ENCODE data around the gene CBARP. TPM values are rescaled to one million over a fixed set of nuclear protein-coding genes. Genes with fewer than 3 reads are reported as not detected.
A peak's percentile ranks its signal among the peaks of the same experiment; 100 is the strongest.

The CBARP gene
- total and polyA plus RNA-seq, 9 of the 15 experiments (the other 6 are each of a cell fraction or from before 2014, with no cell fraction given): 0.03 to 8.9 (median 1.2) TPM; not detected in 1

DNA sequence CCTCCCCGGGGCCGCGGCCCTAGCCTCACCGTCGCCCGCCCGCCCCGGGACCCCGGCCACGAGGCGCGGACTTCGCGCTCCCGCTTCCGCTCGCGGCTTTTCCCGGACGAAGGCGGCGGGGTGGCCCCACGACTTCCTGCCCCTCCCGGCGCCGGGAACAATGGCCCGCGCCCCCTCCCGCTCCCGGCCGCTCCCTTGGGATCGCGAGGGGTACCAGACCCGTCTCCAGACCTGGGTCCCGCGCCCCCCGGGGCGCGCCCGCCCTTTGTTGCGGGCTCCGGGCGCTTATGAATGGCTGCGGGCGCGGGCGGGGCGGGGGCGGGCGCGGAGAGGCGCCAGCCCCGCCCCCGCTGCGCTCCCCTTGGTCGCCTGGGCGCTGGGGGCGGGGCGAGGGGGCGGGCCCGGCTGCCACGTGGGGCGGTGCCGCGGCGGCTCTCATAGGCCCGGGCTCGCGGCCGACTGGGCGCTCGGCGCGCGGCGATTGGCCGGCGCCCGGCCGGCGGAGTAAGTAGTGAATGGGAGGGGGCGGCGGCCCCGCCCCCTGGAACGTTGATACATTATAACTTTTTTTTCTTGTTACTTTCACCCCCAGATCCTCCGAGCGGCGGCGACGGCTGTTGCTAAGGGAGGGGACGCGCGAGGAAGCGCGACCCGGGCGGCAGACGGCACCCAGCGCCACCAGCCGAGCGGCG is 11.6 kb upstream of the CBARP start (continued):
- TF ChIP-seq E2F6 (IDR thresholded peaks at IDR 0.05; ENCODE audit: borderline replicate concordance in 1 of 2, extremely low read depth in 1 of 2, insufficient read depth in 1 of 2, insufficient read length in 1 of 2, low read depth in 1 of 2, low read length in 1 of 2, poor library complexity in 1 of 2, severe bottlenecking in 1 of 2) (peak; percentile 84 to 99), ETV1 (tag; conservative IDR thresholded peaks at IDR 0.05; ENCODE audit: low read depth) (no peak), ZNF507 (tag; conservative IDR thresholded peaks at IDR 0.05) (no peak), SMAD4 (CRISPR knock-in tag; conservative IDR thresholded peaks at IDR 0.05) (0 out of 2 replicates have a peak, but pooled peaks have one; percentile 13), ZNF655 (CRISPR knock-in tag; IDR thresholded peaks at IDR 0.05) (no peak), L3MBTL2 (IDR thresholded peaks at IDR 0.05) (peak; percentile 96), SIN3A (IDR thresholded peaks at IDR 0.05; ENCODE audit: borderline replicate concordance in 2 of 2, control insufficient read depth in 1 of 2, low read depth in 2 of 2, low read length in 2 of 2) (peak; percentile 40 to 83; a peak in 2 of 4 replicates), LCOR (CRISPR knock-in tag; IDR thresholded peaks at IDR 0.05) (peak; percentile 47; the same call in 1 of the 2 replicates), SP2 (IDR thresholded peaks at IDR 0.05; ENCODE audit: extremely low read depth, low read depth, low read length, poor library complexity, severe bottlenecking) (peak; percentile 29)
- TF ChIP-seq, protein P1, sequence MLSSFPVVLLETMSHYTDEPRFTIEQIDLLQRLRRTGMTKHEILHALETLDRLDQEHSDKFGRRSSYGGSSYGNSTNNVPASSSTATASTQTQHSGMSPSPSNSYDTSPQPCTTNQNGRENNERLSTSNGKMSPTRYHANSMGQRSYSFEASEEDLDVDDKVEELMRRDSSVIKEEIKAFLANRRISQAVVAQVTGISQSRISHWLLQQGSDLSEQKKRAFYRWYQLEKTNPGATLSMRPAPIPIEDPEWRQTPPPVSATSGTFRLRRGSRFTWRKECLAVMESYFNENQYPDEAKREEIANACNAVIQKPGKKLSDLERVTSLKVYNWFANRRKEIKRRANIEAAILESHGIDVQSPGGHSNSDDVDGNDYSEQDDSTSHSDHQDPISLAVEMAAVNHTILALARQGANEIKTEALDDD (IDR thresholded peaks at IDR 0.05): no peak
- TF ChIP-seq, protein P2, sequence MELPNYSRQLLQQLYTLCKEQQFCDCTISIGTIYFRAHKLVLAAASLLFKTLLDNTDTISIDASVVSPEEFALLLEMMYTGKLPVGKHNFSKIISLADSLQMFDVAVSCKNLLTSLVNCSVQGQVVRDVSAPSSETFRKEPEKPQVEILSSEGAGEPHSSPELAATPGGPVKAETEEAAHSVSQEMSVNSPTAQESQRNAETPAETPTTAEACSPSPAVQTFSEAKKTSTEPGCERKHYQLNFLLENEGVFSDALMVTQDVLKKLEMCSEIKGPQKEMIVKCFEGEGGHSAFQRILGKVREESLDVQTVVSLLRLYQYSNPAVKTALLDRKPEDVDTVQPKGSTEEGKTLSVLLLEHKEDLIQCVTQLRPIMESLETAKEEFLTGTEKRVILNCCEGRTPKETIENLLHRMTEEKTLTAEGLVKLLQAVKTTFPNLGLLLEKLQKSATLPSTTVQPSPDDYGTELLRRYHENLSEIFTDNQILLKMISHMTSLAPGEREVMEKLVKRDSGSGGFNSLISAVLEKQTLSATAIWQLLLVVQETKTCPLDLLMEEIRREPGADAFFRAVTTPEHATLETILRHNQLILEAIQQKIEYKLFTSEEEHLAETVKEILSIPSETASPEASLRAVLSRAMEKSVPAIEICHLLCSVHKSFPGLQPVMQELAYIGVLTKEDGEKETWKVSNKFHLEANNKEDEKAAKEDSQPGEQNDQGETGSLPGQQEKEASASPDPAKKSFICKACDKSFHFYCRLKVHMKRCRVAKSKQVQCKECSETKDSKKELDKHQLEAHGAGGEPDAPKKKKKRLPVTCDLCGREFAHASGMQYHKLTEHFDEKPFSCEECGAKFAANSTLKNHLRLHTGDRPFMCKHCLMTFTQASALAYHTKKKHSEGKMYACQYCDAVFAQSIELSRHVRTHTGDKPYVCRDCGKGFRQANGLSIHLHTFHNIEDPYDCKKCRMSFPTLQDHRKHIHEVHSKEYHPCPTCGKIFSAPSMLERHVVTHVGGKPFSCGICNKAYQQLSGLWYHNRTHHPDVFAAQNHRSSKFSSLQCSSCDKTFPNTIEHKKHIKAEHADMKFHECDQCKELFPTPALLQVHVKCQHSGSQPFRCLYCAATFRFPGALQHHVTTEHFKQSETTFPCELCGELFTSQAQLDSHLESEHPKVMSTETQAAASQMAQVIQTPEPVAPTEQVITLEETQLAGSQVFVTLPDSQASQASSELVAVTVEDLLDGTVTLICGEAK (IDR thresholded peaks at IDR 0.05): peak; percentile 27; the same call in 1 of the 2 replicates
- TF ChIP-seq, protein P2 (CRISPR knock-in tag; IDR thresholded peaks at IDR 0.05): no peak

All from K562 (cell line).